Memory B cell (primary cell): Measurements from ENCODE around the gene HESX1.

ENCODE experiments used
- ATAC-seq: fragments of 150-1000 bp; cut with Tn5 transposase; 2 replicates; pipeline ENCODE4 v1.10.0; 2021; ENCODE audit warnings: low read depth, mild to moderate bottlenecking, moderate library complexity
- DNase-seq, 2 donors: peaks; one replicate each; pipeline ENCODE4 v3.0.0; 2022; ENCODE audit warnings: low spot score in 2 of 2
- H3K27ac Mint-ChIP-seq: one replicate; pipeline ENCODE4 v1.8.0; 2022; ENCODE audit warnings: mild to moderate bottlenecking, moderate library complexity, mixed read lengths
- H3K27me3 Mint-ChIP-seq: one replicate; pipeline ENCODE4 v1.8.0; 2022; ENCODE audit warnings: mixed read lengths
- H3K36me3 Mint-ChIP-seq: one replicate; pipeline ENCODE4 v1.8.0; 2022; ENCODE audit warnings: mild to moderate bottlenecking, mixed read lengths
- H3K4me1 Mint-ChIP-seq: one replicate; pipeline ENCODE4 v1.8.0; 2022; ENCODE audit warnings: mixed read lengths
- H3K4me3 Mint-ChIP-seq: one replicate; pipeline ENCODE4 v1.8.0; 2022; ENCODE audit warnings: mild to moderate bottlenecking, moderate library complexity, mixed read lengths
- H3K9me3 Mint-ChIP-seq: one replicate; pipeline ENCODE4 v1.8.0; 2022; ENCODE audit warnings: mixed read lengths

HESX1 gene

DNA sequence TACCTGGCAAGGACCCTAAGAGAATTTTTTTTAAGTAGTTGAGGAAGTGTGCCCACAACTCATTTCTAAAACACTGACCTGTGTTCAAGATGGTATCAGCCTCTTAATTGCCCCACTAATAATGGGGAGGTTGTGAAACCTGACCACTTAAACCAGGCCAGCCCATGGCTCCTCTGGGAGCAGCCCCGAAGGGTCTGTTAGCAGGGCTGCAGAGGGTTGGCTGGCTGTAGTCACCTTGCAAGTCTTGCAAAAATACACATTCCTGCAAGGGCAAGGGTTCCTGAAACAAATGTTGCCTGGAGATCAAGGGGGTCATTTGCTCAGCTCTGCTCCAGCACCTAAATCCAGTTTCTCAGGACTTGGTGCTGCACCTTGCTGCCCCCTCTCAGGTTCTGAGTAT, 37.9 kb downstream of the HESX1 start:
- Mint-ChIP-seq H3K27me3 (peaks cover 27% of the 10 kb centered on the region), H3K27ac (no peak overlapping the region), H3K4me1 (peaks cover 14% of the 10 kb centered on the region), H3K4me3 (no peak overlapping the region), H3K9me3 (no peaks in the 10 kb centered on the region), H3K36me3 (no peaks in the 10 kb centered on the region)
- no peak for ATAC-seq
- DNase-seq, result no peak

GRCh38 chr3:57160765-57161538, 38.8 kb downstream of the HESX1 start:
- Mint-ChIP-seq H3K27me3 (peaks cover 24% of the 10 kb centered on the region), H3K27ac (no peak overlapping the region), H3K4me1 (peaks cover 12% of the 10 kb centered on the region), H3K36me3 (no peaks in the 10 kb centered on the region), H3K9me3 (no peaks in the 10 kb centered on the region), H3K4me3 (no peak overlapping the region)
- no peak for ATAC-seq
- no peak for DNase-seq

- ATAC-seq, result no peak
- Mint-ChIP-seq H3K27ac (no peak overlapping the region), H3K27me3 (peaks cover 23% of the 10 kb centered on the region), H3K4me1 (peaks cover 9% of the 10 kb centered on the region), H3K4me3 (no peak overlapping the region), H3K36me3 (no peaks in the 10 kb centered on the region), H3K9me3 (no peaks in the 10 kb centered on the region)
- no peak for DNase-seq
These were observed 39.6 kb downstream of the HESX1 start for GRCh38 chr3:57160076-57160764.

DNA sequence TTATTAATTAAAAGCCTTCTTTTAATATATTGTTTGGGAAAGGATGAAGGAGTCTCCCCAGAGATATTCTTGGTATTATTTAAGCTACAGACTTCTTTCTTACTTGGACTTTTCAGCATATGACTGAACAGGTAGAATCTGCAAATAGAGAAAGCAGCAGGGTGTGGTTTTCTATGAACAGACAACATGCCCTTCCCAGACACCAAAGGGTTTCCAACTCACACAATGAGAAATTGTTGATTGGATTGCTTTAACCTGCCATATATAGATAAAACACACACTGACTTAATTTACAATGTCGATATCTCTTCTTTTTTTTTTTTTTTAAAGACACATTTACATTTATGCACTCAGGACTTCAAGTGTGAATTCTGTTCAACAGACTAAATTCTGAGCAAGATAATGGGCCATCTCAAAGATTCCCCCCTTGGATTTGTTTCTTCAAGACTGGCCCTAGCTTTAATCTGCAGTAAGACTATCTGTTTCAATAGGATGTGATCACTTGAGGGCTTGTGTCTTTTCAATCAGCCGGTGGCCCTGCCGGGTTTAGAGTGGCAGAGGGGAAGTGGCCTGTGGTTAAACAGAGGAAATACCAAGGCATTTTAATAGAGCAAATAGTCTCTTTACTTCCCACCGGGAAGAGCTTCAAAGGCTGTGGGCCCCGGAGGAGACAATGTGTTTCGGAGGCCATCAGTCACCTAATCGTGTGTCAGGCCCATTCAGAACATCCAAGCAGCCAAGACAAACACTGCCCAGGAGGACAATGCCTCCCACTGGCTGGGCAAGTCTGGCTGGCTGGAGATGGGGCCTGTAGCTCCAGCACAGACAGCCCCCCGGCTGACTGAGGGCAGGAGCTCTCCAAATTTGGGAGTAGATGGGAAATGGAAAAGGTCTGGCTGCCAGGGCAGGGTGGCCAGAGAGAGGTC, 40.7 kb downstream of the HESX1 start:
- no peak overlapping the region for H3K27ac Mint-ChIP-seq
- DNase-seq (no peak), ATAC-seq (peak; percentile 58)
- H3K4me1 Mint-ChIP-seq, result peaks cover 5% of the 10 kb centered on the region
- H3K4me3 Mint-ChIP-seq, result no peak overlapping the region
- no peaks in the 10 kb centered on the region for H3K9me3 Mint-ChIP-seq
- peaks cover 21% of the 10 kb centered on the region for H3K27me3 Mint-ChIP-seq
- H3K36me3 Mint-ChIP-seq, result no peaks in the 10 kb centered on the region

DNA sequence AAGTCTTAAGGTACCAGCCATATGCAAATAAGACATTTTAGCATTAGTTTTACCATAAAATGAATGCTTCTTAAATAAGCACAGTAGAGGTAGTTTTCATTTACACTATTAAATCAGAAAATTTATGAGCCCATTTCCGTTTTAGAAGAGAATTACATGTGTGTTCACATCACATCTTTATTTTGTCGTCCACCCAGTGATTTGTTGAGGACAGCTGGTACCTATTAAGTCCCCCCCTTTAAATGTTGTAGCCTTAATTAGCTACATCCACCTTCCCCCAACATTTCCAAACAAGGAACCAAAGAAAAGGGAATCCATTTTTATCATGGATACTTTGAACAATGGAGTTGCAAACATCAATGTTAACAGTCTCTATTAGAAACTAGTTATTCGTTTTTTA, 41.5 kb downstream of the HESX1 start:
- ATAC-seq (no peak), DNase-seq (no peak)
- peaks cover 4% of the 10 kb centered on the region for H3K4me1 Mint-ChIP-seq
- no peaks in the 10 kb centered on the region for H3K36me3 Mint-ChIP-seq
- H3K9me3 Mint-ChIP-seq, result no peaks in the 10 kb centered on the region
- H3K27me3 Mint-ChIP-seq, result peaks cover 22% of the 10 kb centered on the region
- no peak overlapping the region for H3K27ac Mint-ChIP-seq
- H3K4me3 Mint-ChIP-seq, result no peak overlapping the region

GRCh38 chr3:57157545-57157944, 42.2 kb downstream of the HESX1 start:
- ATAC-seq (no peak), DNase-seq (no peak)
- no peaks in the 10 kb centered on the region for H3K9me3 Mint-ChIP-seq
- peaks cover 16% of the 10 kb centered on the region for H3K27me3 Mint-ChIP-seq
- H3K4me1 Mint-ChIP-seq, result peaks cover 4% of the 10 kb centered on the region
- no peak overlapping the region for H3K4me3 Mint-ChIP-seq
- no peaks in the 10 kb centered on the region for H3K36me3 Mint-ChIP-seq
- H3K27ac Mint-ChIP-seq, result no peak overlapping the region

DNA sequence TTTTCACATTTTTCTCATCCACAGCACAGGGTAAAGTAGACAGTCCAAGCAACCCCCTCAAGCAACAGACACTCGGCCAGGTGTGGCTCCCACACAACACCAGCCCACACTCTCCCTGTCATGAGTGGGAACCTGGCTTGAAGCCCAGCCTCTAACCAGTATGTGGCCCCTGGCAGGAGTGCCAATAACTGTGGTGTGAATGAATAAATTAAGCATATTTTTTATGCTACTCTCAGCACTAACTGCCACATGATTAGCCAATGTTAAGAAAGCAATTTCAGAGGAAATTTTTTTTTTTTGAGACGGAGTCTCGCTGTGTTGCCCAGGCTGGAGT, 44.5 kb downstream of the HESX1 start:
- Mint-ChIP-seq H3K36me3 (no peaks in the 10 kb centered on the region), H3K4me3 (no peak overlapping the region), H3K4me1 (peaks cover 4% of the 10 kb centered on the region), H3K27me3 (peaks cover 20% of the 10 kb centered on the region), H3K9me3 (no peaks in the 10 kb centered on the region), H3K27ac (no peak overlapping the region)
- ATAC-seq (no peak), DNase-seq (no peak)

GRCh38 chr3:57154470-57155309, 45.1 kb downstream of the HESX1 start:
- Mint-ChIP-seq H3K27ac (no peak overlapping the region), H3K4me3 (no peak overlapping the region), H3K27me3 (peaks cover 20% of the 10 kb centered on the region)

GRCh38 chr3:57152151-57153143, 47.3 kb downstream of the HESX1 start:
- no peak for ATAC-seq
- H3K9me3 Mint-ChIP-seq, result no peaks in the 10 kb centered on the region
- no peak overlapping the region for H3K4me3 Mint-ChIP-seq
- peaks cover 23% of the 10 kb centered on the region for H3K27me3 Mint-ChIP-seq
- H3K36me3 Mint-ChIP-seq, result no peaks in the 10 kb centered on the region
- no peak for DNase-seq
- no peak overlapping the region for H3K27ac Mint-ChIP-seq
- H3K4me1 Mint-ChIP-seq, result no peaks in the 10 kb centered on the region

More at GRCh38 chr3:57154470-57155309, 45.1 kb downstream of the HESX1 start:
- Mint-ChIP-seq H3K9me3 (no peaks in the 10 kb centered on the region), H3K36me3 (no peaks in the 10 kb centered on the region), H3K4me1 (peaks cover 4% of the 10 kb centered on the region)
- ATAC-seq (no peak), DNase-seq (no peak)

- no peak overlapping the region for H3K4me3 Mint-ChIP-seq
- H3K4me1 Mint-ChIP-seq, result no peaks in the 10 kb centered on the region
- H3K27me3 Mint-ChIP-seq, result peaks cover 23% of the 10 kb centered on the region
- no peak for ATAC-seq
- no peak overlapping the region for H3K27ac Mint-ChIP-seq
- no peaks in the 10 kb centered on the region for H3K9me3 Mint-ChIP-seq
- H3K36me3 Mint-ChIP-seq, result no peaks in the 10 kb centered on the region
- no peak for DNase-seq
These were observed 48.0 kb downstream of the HESX1 start for GRCh38 chr3:57151749-57152148.

DNA sequence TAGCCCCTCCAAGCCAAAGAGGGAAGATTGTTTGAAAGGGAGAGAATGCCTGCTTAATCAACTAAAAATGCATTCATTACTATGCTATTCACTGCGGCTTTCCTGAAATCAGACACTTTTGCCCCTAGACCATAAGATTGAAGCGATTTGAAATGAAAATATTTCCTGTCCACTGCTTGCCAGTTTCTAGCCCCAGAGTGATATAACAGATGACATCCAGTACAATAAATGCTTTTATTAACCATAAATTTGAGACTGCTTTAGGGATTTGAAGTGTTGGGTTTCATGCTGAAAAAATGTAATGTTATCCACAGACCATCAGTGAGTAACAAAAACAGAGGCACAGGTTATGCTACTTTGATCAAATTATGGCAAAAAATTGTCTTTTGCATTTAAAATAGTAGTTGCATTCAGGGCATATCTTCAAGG, 48.7 kb downstream of the HESX1 start:
- DNase-seq (no peak), ATAC-seq (no peak)
- no peak overlapping the region for H3K27ac Mint-ChIP-seq
- no peak overlapping the region for H3K4me3 Mint-ChIP-seq
- peaks cover 19% of the 10 kb centered on the region for H3K27me3 Mint-ChIP-seq
- no peaks in the 10 kb centered on the region for H3K4me1 Mint-ChIP-seq
- no peaks in the 10 kb centered on the region for H3K9me3 Mint-ChIP-seq
- no peaks in the 10 kb centered on the region for H3K36me3 Mint-ChIP-seq

GRCh38 chr3:57150113-57150581, 49.6 kb downstream of the HESX1 start:
- DNase-seq (no peak), ATAC-seq (no peak)
- H3K27ac Mint-ChIP-seq, result no peak overlapping the region
- no peaks in the 10 kb centered on the region for H3K36me3 Mint-ChIP-seq
- H3K4me3 Mint-ChIP-seq, result no peak overlapping the region
- H3K27me3 Mint-ChIP-seq, result peaks cover 15% of the 10 kb centered on the region
- H3K4me1 Mint-ChIP-seq, result no peaks in the 10 kb centered on the region
- no peaks in the 10 kb centered on the region for H3K9me3 Mint-ChIP-seq
